GM19025 (cell line): ENCODE measurements around the gene SPTBN1.

Experiments used
- ATAC-seq: cut with Tn5 transposase; IDR thresholded peaks from one replicate; pipeline ENCODE4 v1.9.1; 2021; ENCODE audit warnings: mild to moderate bottlenecking, low read depth, moderate library complexity; ENCODE audit not compliant: unreplicated experiment

SPTBN1 gene

GRCh38 chr2:54599914-54600313 is 143.8 kb downstream of the SPTBN1 start:
- ATAC-seq: no peak

DNA sequence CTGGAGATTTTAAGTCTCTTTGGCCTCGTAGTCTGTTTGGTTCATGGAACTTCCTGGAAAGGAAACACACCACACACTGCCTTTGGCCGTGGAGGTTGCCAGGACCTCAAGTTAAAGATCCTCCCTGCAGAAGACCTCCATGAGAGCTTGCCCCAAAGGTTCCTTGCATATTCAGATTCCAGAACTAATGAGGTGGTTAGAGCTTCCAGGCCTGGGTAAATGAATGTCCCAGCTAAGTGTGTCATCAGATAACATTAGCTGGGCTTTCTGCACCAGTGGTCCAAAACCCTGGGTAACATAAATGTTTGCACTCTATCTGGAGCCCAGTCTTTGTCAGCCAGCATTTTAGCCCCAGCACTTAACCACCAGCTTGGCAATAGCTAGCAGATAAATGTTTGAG is 145.2 kb downstream of the SPTBN1 start:
- ATAC-seq: no peak

DNA sequence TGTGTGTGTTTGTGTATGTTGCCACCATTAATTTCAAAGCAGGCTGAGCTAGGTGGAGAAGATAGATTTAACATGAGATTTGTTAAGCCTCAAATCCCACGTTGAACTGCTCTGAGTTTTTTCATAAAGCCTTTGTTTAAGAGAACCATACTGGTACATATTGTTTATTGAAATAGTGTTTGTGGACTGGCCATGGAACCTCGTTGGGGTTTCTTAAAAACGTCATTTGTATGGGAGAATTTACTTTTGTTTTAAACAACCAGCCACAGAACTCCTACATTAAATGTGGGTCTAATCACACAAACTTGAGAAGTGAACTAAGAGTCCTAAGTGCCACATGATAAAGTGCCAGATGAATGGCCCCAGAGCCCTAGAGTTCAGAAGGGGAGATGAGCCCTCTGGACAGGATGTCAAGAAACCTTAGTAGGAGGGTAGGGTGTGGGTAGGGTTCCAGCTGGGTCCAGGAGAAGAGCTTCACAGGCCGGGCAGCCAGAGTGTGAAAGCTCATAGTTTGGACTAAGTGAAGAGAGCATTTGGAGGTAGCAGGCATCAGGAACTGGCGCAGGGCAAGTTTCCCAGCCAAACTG is 146.7 kb downstream of the SPTBN1 start:
- ATAC-seq: no peak

DNA sequence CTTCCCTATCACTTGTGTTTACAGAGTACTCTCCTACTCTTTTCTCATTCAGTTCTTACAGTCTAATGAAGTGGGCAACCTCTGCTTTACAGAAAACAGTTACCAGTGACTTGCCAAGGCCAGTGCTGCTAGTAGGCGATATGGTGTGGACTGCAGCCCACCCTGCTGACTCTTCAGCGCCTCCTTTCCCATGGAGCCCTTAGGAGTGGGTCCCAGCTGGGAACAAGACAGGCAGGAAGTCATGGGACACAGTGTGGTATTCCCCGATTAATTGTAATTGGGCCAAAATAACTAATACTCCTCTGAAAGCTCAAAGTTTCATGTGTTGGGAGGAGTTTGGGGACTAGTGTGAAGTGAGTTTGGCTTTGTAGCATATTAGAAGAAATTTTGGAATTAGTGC is 147.2 kb downstream of the SPTBN1 start:
- ATAC-seq: no peak

DNA sequence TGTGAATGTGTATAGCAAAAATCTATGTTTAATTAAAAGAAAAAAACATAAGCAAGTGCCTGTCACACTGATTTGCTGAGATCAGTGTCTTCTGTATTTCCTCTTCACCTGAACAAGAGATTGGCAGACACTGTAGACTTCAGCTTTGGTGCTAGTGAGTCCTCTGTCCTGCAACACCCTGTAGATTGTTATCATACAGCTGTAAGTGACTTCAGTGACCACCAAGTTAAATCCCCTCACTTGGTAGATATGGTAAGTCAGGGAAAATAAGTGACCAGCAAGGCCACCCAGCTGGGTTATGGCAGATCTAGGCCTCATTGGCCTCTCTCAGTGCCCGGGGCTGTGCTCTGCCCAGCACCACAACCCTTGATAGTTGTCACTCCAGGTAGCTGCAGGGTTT is 147.7 kb downstream of the SPTBN1 start:
- no peak for ATAC-seq

DNA sequence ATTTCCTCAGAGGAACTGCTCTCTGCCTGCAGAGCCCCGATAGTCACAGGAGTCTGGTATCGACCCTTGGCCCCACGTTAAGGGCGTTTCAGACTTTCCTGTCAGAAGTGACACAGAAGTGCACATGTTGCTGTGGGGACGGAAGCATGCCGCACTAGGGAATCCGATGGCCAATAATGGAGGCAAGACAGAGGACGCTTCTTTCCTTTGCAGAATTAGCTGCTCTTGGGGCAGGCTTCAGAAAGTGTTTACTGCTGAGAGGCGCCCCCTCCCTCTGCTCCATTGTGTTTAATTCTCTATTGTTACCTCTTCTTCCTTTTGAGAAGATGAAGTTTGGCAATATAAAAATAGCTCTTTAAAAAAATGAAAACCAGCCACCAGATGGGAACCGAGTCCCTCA is 148.7 kb downstream of the SPTBN1 start:
- ATAC-seq: no peak

DNA sequence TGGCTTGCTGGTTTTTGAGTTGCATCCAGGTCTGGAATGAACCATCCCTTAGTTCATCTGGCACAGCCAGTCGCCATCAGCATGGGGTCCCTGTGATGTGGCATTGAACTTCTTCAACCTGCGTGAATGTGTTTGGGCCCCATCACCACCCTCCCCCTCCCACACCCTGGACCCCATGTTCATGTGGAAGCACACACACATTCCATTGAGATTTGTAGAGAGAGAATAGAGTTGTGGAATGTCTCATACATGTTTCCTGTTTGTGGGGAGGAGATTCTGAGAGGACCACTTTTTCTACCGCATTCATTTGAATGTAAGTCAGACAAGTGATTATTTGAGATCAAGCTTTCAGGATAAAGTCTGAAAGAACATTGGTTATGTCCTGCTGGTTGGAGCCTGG is 149.7 kb downstream of the SPTBN1 start:
- no peak for ATAC-seq

- no peak for ATAC-seq
These were observed 150.3 kb downstream of the SPTBN1 start for GRCh38 chr2:54606393-54606958.

- ATAC-seq: no peak
These were observed 152.1 kb downstream of the SPTBN1 start for GRCh38 chr2:54608224-54608623.

- ATAC-seq: no peak
These were observed 153.1 kb downstream of the SPTBN1 start for GRCh38 chr2:54609241-54609640.

DNA sequence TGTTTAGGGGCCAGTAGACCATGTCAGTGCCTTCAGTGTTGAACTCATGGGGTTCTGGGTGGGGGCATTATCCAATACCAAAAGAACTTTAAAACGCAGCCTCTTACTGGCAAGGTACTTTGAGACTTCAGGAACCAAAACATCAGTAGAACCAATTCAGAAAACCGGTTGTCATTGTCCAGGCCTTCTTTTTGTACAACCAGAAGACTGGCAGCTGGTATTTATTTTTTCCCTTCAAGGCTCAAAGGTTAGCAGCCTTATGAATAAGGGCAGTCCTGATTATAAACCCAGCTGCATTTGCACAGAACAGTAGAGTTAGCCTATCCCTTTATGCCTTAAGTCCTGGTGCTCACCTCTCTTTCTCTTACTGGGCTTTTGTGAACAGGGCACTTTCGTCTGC is 153.5 kb downstream of the SPTBN1 start:
- no peak for ATAC-seq

- ATAC-seq: no peak
These were observed 154.6 kb downstream of the SPTBN1 start for GRCh38 chr2:54610700-54611099.

DNA sequence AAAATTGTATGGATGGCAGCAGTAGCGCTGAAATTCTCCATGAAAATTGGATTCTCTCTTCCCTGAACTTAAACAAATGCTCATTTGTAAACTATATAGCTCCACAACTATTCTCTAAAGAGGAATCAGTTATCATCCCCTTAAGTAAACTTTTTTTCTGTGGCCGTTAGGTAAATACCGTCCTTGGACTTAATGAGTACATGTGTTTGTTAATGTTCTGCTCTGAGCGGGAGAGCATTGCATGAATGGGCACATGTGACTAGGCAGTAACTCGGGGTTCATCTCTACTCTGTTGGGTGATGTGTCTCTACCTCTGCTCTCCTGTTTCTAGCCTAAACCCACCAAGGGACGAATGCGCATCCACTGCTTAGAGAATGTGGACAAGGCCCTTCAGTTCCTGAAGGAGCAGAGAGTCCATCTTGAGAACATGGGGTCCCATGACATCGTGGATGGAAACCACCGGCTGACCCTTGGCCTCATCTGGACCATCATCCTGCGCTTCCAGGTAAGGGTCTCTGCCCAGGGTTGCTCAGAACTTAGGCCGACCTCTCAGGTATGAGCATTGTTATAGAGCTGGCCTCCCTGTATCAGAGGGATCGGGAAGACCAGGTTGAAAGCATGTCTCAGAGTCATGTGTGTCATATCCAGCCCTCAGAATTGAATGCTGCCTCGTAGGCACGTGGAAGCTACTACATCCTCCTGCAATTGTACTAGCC is 155.9 kb downstream of the SPTBN1 start:
- no peak for ATAC-seq

DNA sequence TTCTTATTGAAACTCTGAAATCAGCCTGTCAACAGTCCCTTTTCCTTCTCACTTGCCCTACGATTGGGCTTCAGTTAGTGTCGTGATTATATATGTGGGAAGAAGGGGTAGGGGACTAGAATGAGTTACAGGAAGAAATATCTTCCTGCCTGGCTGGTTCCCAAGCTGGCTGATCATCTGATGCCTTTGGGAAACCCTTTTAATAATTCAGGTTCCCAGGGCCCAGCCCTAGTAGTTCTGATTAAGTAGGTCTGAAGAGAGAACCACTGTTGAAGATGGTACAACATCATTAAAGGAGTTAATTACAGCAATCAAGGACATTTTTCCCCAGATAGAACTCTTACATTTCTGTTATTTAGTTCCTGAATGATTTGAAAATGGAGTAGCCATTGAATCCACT is 157.3 kb downstream of the SPTBN1 start:
- ATAC-seq: no peak

GRCh38 chr2:54613794-54614257 is 157.7 kb downstream of the SPTBN1 start:
- no peak for ATAC-seq

- ATAC-seq: no peak
These were observed 158.7 kb downstream of the SPTBN1 start for GRCh38 chr2:54614819-54615218.

GRCh38 chr2:54615832-54616534 is 159.9 kb downstream of the SPTBN1 start:
- ATAC-seq: no peak

GRCh38 chr2:54617409-54617808 is 161.3 kb downstream of the SPTBN1 start:
- no peak for ATAC-seq

DNA sequence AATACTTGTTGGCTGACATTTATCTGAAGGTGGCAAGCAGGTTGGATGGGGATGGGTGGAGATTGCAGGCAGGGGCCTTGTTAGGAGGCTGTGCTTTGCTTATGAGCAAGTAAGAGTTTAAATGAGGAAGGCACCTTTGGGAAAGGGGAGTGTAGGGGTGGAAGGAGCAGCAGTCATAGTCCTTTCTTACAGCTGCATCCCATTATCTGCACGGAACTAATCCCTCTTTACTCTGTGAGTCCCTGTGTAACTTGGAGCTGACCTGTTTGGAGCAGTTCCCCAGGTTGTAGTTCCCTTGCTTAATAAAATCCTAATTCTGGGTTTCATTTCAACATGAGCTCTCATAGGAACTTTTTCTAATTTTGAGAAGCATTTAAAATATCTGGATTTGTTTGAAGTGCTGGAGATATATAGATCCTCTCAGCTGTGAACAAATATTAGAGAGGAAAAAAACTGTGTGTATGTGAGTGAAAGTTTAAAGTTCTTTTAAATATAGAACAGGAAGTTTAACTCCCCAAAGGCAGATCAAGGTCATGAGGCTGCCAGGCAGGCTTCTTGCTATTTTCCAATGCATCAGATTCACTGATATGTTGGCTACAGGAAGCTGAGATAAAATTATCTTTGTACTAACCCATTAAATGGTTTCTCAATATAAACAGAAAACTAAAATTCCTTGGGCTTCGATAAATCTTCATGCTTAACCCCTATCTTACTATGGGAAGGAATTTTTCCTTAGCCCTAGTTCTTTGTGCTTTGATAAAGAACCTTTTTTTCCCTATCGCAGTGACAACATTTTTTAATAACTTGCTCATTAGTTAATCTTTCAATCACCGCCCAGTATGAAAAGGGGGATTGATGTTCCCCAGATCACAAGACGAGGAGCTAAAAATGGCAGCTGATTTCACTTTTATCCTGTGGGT is 162.8 kb downstream of the SPTBN1 start:
- ATAC-seq: no peak

DNA sequence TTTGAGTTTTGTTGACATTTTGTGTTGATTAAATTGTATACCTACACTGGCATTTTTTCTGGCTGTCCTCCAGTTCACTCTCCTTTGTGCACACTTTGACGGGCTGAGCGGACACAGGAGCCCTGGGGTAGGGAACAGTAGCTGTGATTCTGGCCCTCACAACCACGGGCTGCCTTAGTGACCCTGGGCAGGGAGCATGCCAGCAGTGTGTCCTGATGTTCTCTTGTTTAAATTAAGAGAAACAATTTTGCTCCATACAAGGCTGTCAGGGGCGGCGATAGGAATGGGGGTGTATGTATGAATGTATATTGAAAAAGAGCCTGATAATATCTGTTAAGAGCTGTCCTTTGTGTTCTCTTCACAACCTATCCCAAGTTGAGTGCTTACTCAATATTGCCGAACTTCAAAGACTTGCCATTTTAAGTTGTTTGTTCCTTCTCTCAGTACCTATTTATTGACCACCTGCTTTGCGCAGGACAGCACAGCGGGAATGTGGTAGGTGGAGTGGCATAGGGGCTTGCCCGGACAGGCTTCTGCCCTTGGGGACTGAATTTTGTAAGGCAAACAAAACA is 163.6 kb downstream of the SPTBN1 start:
- no peak for ATAC-seq
